Measurements from ENCODE around the gene PAF1.
"Not testable (repeated sequence)": the region's sequence is repeated elsewhere in the genome, so short reads cannot be mapped to it uniquely, and the experiment has no call there.

PAF1 gene

GRCh38 chr19:39382991-39383828 is 7.7 kb downstream of the PAF1 start:
- DNase-seq (ENCODE audit: low read depth): no peak

GRCh38 chr19:39381910-39382611 is 8.8 kb downstream of the PAF1 start:
- DNase-seq (ENCODE audit: low read depth): no peak

- no peak for DNase-seq (ENCODE audit: low read depth)
Measured at GRCh38 chr19:39380521-39381502, 10.1 kb downstream of the PAF1 start.

GRCh38 chr19:39379865-39380396 is 11.0 kb downstream of the PAF1 start:
- no peak for DNase-seq (ENCODE audit: low read depth)

GRCh38 chr19:39379366-39379765 is 11.5 kb downstream of the PAF1 start:
- not testable (repeated sequence) for DNase-seq (ENCODE audit: low read depth)

- no peak for DNase-seq (ENCODE audit: low read depth)
Measured at GRCh38 chr19:39377373-39378362, 13.2 kb downstream of the PAF1 start.

- DNase-seq (ENCODE audit: low read depth): no peak
Measured at GRCh38 chr19:39375929-39376328, 15.0 kb downstream of the PAF1 start.

GRCh38 chr19:39372941-39373340 is 18.0 kb downstream of the PAF1 start:
- DNase-seq (ENCODE audit: low read depth): no peak

GRCh38 chr19:39372047-39372802 is 18.7 kb downstream of the PAF1 start:
- DNase-seq (ENCODE audit: low read depth): peak; percentile 90

- no peak for DNase-seq (ENCODE audit: low read depth)
Measured at GRCh38 chr19:39370735-39371134, 20.2 kb downstream of the PAF1 start.

GRCh38 chr19:39369200-39369599 is 21.7 kb downstream of the PAF1 start:
- no peak for DNase-seq (ENCODE audit: low read depth)

- no peak for DNase-seq (ENCODE audit: low read depth)
Measured at GRCh38 chr19:39365531-39365930, 25.4 kb downstream of the PAF1 start.

GRCh38 chr19:39363901-39364457 is 26.9 kb downstream of the PAF1 start:
- peak; percentile 74 for DNase-seq (ENCODE audit: low read depth)

- DNase-seq (ENCODE audit: low read depth): peak; percentile 83
Measured at GRCh38 chr19:39362682-39363657, 27.9 kb downstream of the PAF1 start.

- DNase-seq (ENCODE audit: low read depth): no peak
Measured at GRCh38 chr19:39360599-39360998, 30.3 kb downstream of the PAF1 start.

- no peak for DNase-seq (ENCODE audit: low read depth)
Measured at GRCh38 chr19:39359026-39359425, 31.9 kb downstream of the PAF1 start.

- no peak for DNase-seq (ENCODE audit: low read depth)
Measured at GRCh38 chr19:39356647-39357046, 34.3 kb downstream of the PAF1 start.

GRCh38 chr19:39356073-39356472 is 34.8 kb downstream of the PAF1 start:
- no peak for DNase-seq (ENCODE audit: low read depth)
